ENCODE results near the gene CD36. TPM values are rescaled to one million over a fixed set of nuclear protein-coding genes. Genes with fewer than 3 reads are reported as not detected.

Gene CD36
- total RNA-seq, 5 donors from 2014 or later (not counting 1 experiment from before 2014, with no cell fraction given) = 0.32 to 0.70 (median 0.42) TPM; not detected in 1

GRCh38 chr7:80646083-80646865 is 7.8 kb downstream of the CD36 start:
- H3K27ac ChIP-seq (ENCODE audit: low read length) = no peak overlapping the region
- ATAC-seq (replicated peaks in 1 of 4) (no peak), DNase-seq (no peak)
- Mint-ChIP-seq H3K4me3 (no peak overlapping the region), H3K9me3 (no peaks in the 10 kb centered on the region), H3K27ac (no peak overlapping the region), H3K4me1 (no peaks in the 10 kb centered on the region), H3K36me3 (no peaks in the 10 kb centered on the region), H3K27me3 (no peaks in the 10 kb centered on the region)
- H3K4me1 ChIP-seq (ENCODE audit: control insufficient read depth in 1 of 2, extremely low read depth in 1 of 2, insufficient read depth in 2 of 2, low read length in 2 of 2) = no peaks in the 10 kb centered on the region
- WGBS (ENCODE audit: insufficient coverage) = 93% methylated on average over 2 of the region's 9 CpGs
- no peaks in the 10 kb centered on the region for H3K9me3 ChIP-seq
- ChIA-PET POLR2A (no interaction called here), CTCF (interaction anchor here in 1 of 2 donors (0.7 kb wide), 1 partner anchor 12 kb away, joined by 3 read pairs; no protein-coding TSS in a partner anchor)
- no peak overlapping the region for H3K4me3 ChIP-seq (ENCODE audit: control insufficient read depth in 1 of 2, extremely low read depth in 1 of 2, low read length in 1 of 2)
- H3K27me3 ChIP-seq (replicated peaks in 1 of 2; ENCODE audit: control insufficient read depth in 2 of 2, extremely low read depth in 1 of 2, insufficient read depth in 2 of 2, low read length in 1 of 2) = no peaks in the 10 kb centered on the region
- H3K36me3 ChIP-seq (ENCODE audit: control insufficient read depth in 2 of 2, extremely low read depth in 1 of 2, insufficient read depth in 1 of 2, low read length in 1 of 2) = no peaks in the 10 kb centered on the region

GRCh38 chr7:80647436-80647835 is 9.0 kb downstream of the CD36 start:
- Histone ChIP-seq H3K4me3 (ENCODE audit: control insufficient read depth in 1 of 2, extremely low read depth in 1 of 2, low read length in 1 of 2) (no peak overlapping the region), H3K27me3 (replicated peaks in 1 of 2; ENCODE audit: control insufficient read depth in 2 of 2, extremely low read depth in 1 of 2, insufficient read depth in 2 of 2, low read length in 1 of 2) (no peaks in the 10 kb centered on the region), H3K27ac (ENCODE audit: low read length) (no peak overlapping the region), H3K36me3 (ENCODE audit: control insufficient read depth in 2 of 2, extremely low read depth in 1 of 2, insufficient read depth in 1 of 2, low read length in 1 of 2) (no peaks in the 10 kb centered on the region), H3K9me3 (no peaks in the 10 kb centered on the region), H3K4me1 (ENCODE audit: control insufficient read depth in 1 of 2, extremely low read depth in 1 of 2, insufficient read depth in 2 of 2, low read length in 2 of 2) (no peaks in the 10 kb centered on the region)
- ChIA-PET CTCF (interaction anchor here in 1 of 2 donors (0.7 kb wide), 1 partner anchor 11 kb away, joined by 3 read pairs; no protein-coding TSS in a partner anchor), POLR2A (no interaction called here)
- DNase-seq (no peak), ATAC-seq (replicated peaks in 1 of 4) (no peak)
- H3K9me3 Mint-ChIP-seq = no peaks in the 10 kb centered on the region
- H3K27ac Mint-ChIP-seq = no peak overlapping the region
- WGBS (ENCODE audit: insufficient coverage) = no CpG with 5 or more reads among the region's 3 CpGs
- H3K4me3 Mint-ChIP-seq = no peak overlapping the region
- H3K36me3 Mint-ChIP-seq = no peaks in the 10 kb centered on the region
- no peaks in the 10 kb centered on the region for H3K27me3 Mint-ChIP-seq
- no peaks in the 10 kb centered on the region for H3K4me1 Mint-ChIP-seq

GRCh38 chr7:80648031-80648600 is 9.7 kb downstream of the CD36 start:
- POLR2A ChIA-PET = no interaction called here
- Mint-ChIP-seq H3K4me3 (no peak overlapping the region), H3K27me3 (no peaks in the 10 kb centered on the region), H3K4me1 (no peaks in the 10 kb centered on the region), H3K27ac (no peak overlapping the region), H3K9me3 (no peaks in the 10 kb centered on the region), H3K36me3 (no peaks in the 10 kb centered on the region)
- no CpG with 5 or more reads among the region's 2 CpGs for WGBS (ENCODE audit: insufficient coverage)
- H3K27me3 ChIP-seq (replicated peaks in 1 of 2; ENCODE audit: control insufficient read depth in 2 of 2, extremely low read depth in 1 of 2, insufficient read depth in 2 of 2, low read length in 1 of 2) = no peaks in the 10 kb centered on the region
- no peaks in the 10 kb centered on the region for H3K4me1 ChIP-seq (ENCODE audit: control insufficient read depth in 1 of 2, extremely low read depth in 1 of 2, insufficient read depth in 2 of 2, low read length in 2 of 2)
- no peak for ATAC-seq (replicated peaks in 1 of 4)
- CTCF ChIA-PET = no interaction called here
- H3K4me3 ChIP-seq (ENCODE audit: control insufficient read depth in 1 of 2, extremely low read depth in 1 of 2, low read length in 1 of 2) = no peak overlapping the region
- H3K36me3 ChIP-seq (ENCODE audit: control insufficient read depth in 2 of 2, extremely low read depth in 1 of 2, insufficient read depth in 1 of 2, low read length in 1 of 2) = no peaks in the 10 kb centered on the region
- no peak for DNase-seq
- H3K27ac ChIP-seq (ENCODE audit: low read length) = no peak overlapping the region
- H3K9me3 ChIP-seq = no peaks in the 10 kb centered on the region

- Mint-ChIP-seq H3K9me3 (no peaks in the 10 kb centered on the region), H3K27me3 (no peaks in the 10 kb centered on the region), H3K36me3 (no peaks in the 10 kb centered on the region), H3K27ac (no peak overlapping the region), H3K4me1 (no peaks in the 10 kb centered on the region), H3K4me3 (no peak overlapping the region)
- ChIA-PET POLR2A (no interaction called here), CTCF (no interaction called here)
- H3K27me3 ChIP-seq (replicated peaks in 1 of 2; ENCODE audit: control insufficient read depth in 2 of 2, extremely low read depth in 1 of 2, insufficient read depth in 2 of 2, low read length in 1 of 2) = no peaks in the 10 kb centered on the region
- H3K4me3 ChIP-seq (ENCODE audit: control insufficient read depth in 1 of 2, extremely low read depth in 1 of 2, low read length in 1 of 2) = no peak overlapping the region
- no peak overlapping the region for H3K27ac ChIP-seq (ENCODE audit: low read length)
- no peak for DNase-seq
- H3K4me1 ChIP-seq (ENCODE audit: control insufficient read depth in 1 of 2, extremely low read depth in 1 of 2, insufficient read depth in 2 of 2, low read length in 2 of 2) = no peaks in the 10 kb centered on the region
- no peaks in the 10 kb centered on the region for H3K9me3 ChIP-seq
- no peak for ATAC-seq (replicated peaks in 1 of 4)
- no peaks in the 10 kb centered on the region for H3K36me3 ChIP-seq (ENCODE audit: control insufficient read depth in 2 of 2, extremely low read depth in 1 of 2, insufficient read depth in 1 of 2, low read length in 1 of 2)
- no CpG with 5 or more reads among the region's 3 CpGs for WGBS (ENCODE audit: insufficient coverage)
These were observed 10.6 kb downstream of the CD36 start for GRCh38 chr7:80649011-80649410.

GRCh38 chr7:80650030-80650429 is 11.6 kb downstream of the CD36 start:
- Mint-ChIP-seq H3K4me3 (no peak overlapping the region), H3K36me3 (no peaks in the 10 kb centered on the region)
- CTCF ChIA-PET = interaction anchor here in 1 of 2 donors (0.7 to 0.9 kb wide), 2 partner anchors 40 to 1379 kb away, joined by 3 to 4 read pairs; no protein-coding TSS in a partner anchor

GRCh38 chr7:80651471-80651870 is 13.0 kb downstream of the CD36 start:
- no peaks in the 10 kb centered on the region for H3K9me3 ChIP-seq
- Mint-ChIP-seq H3K4me1 (no peaks in the 10 kb centered on the region), H3K4me3 (no peak overlapping the region), H3K27me3 (no peaks in the 10 kb centered on the region), H3K9me3 (no peaks in the 10 kb centered on the region), H3K36me3 (no peaks in the 10 kb centered on the region), H3K27ac (no peak overlapping the region)
- ChIA-PET POLR2A (no interaction called here), CTCF (no interaction called here)
- no peaks in the 10 kb centered on the region for H3K36me3 ChIP-seq (ENCODE audit: control insufficient read depth in 2 of 2, extremely low read depth in 1 of 2, insufficient read depth in 1 of 2, low read length in 1 of 2)
- H3K27me3 ChIP-seq (replicated peaks in 1 of 2; ENCODE audit: control insufficient read depth in 2 of 2, extremely low read depth in 1 of 2, insufficient read depth in 2 of 2, low read length in 1 of 2) = no peaks in the 10 kb centered on the region
- DNase-seq = no peak
- no peak overlapping the region for H3K4me3 ChIP-seq (ENCODE audit: control insufficient read depth in 1 of 2, extremely low read depth in 1 of 2, low read length in 1 of 2)
- no peak for ATAC-seq (replicated peaks in 1 of 4)
- H3K4me1 ChIP-seq (ENCODE audit: control insufficient read depth in 1 of 2, extremely low read depth in 1 of 2, insufficient read depth in 2 of 2, low read length in 2 of 2) = no peaks in the 10 kb centered on the region
- 92% methylated on average over 2 of the region's 5 CpGs for WGBS (ENCODE audit: insufficient coverage)
- no peak overlapping the region for H3K27ac ChIP-seq (ENCODE audit: low read length)

More at GRCh38 chr7:80650030-80650429, 11.6 kb downstream of the CD36 start:
- Histone ChIP-seq H3K4me1 (ENCODE audit: control insufficient read depth in 1 of 2, extremely low read depth in 1 of 2, insufficient read depth in 2 of 2, low read length in 2 of 2) (no peaks in the 10 kb centered on the region), H3K9me3 (no peaks in the 10 kb centered on the region), H3K4me3 (ENCODE audit: control insufficient read depth in 1 of 2, extremely low read depth in 1 of 2, low read length in 1 of 2) (no peak overlapping the region), H3K36me3 (ENCODE audit: control insufficient read depth in 2 of 2, extremely low read depth in 1 of 2, insufficient read depth in 1 of 2, low read length in 1 of 2) (no peaks in the 10 kb centered on the region), H3K27me3 (replicated peaks in 1 of 2; ENCODE audit: control insufficient read depth in 2 of 2, extremely low read depth in 1 of 2, insufficient read depth in 2 of 2, low read length in 1 of 2) (no peaks in the 10 kb centered on the region), H3K27ac (ENCODE audit: low read length) (no peak overlapping the region)
- no peak overlapping the region for H3K27ac Mint-ChIP-seq
- no peaks in the 10 kb centered on the region for H3K9me3 Mint-ChIP-seq
- no peaks in the 10 kb centered on the region for H3K4me1 Mint-ChIP-seq
- POLR2A ChIA-PET = no interaction called here
- ATAC-seq (replicated peaks in 1 of 4) = no peak
- no peak for DNase-seq
- no CpG with 5 or more reads among the region's 2 CpGs for WGBS (ENCODE audit: insufficient coverage)
- H3K27me3 Mint-ChIP-seq = no peaks in the 10 kb centered on the region
